Endothelial cell of umbilical vein (primary cell): Measurements from ENCODE around the gene SPDEF. TPM values are rescaled to one million over a fixed set of nuclear protein-coding genes. Genes with fewer than 3 reads are reported as not detected.

Source experiments
- BruUV-seq: library from RNA; stranded (reverse); fragments of 400-500 nt; replicated peaks from 2 replicates; lab custom pipeline; 2021; lab: Mats Ljungman, UMichigan
- CTCF ChIA-PET: fragments of 300-600, 350-600 bp; sonication (Branson Sonifier 250); formaldehyde crosslinking; loops from one replicate; lab custom pipeline; 2021; ENCODE audit warnings: antibody characterized with exemption, inconsistent platforms; lab: Charles Lee
- POLR2A ChIA-PET: fragments of 300-600, 350-600 bp; sonication (Branson Sonifier 250); formaldehyde crosslinking; loops from one replicate; lab custom pipeline; 2021; ENCODE audit warnings: antibody characterized with exemption, inconsistent platforms; lab: Charles Lee
- DNase-seq: peaks from one replicate; pipeline ENCODE4 v3.0.0-alpha.2; 2011; ENCODE audit warnings: low read depth, low spot score
- FAIRE-seq: peaks from 2 replicates; lab custom pipeline; 2011; peaks lifted over from hg19 to GRCh38; lab: Jason Lieb, UNC
- H2AFZ ChIP-seq: 2 replicates; pipeline ENCODE4 v1.6.0; 2012; ENCODE audit warnings: low read depth, low read length, control low read depth, inconsistent platforms
- H3K27ac ChIP-seq: 2 replicates; pipeline ENCODE4 v1.5.1; 2011; ENCODE audit warnings: low read depth, mild to moderate bottlenecking, control low read depth, low read length, moderate library complexity; ENCODE audit not compliant: insufficient read depth
- H3K27me3 ChIP-seq, 2 experiments: 2 replicates each; pipeline versions ENCODE4 v1.6.0 to v1.6.1; 2011; ENCODE audit warnings: low read length in 2 of 2, mixed read lengths in 1 of 2; ENCODE audit not compliant: control insufficient read depth in 2 of 2, insufficient read depth in 2 of 2
- H3K36me3 ChIP-seq, 2 experiments: 2 replicates in 1 of 2; 3 replicates in 1 of 2; pipeline ENCODE4 v1.5.1; 2011; ENCODE audit warnings: low read length in 2 of 2, mild to moderate bottlenecking in 1 of 2, moderate library complexity in 1 of 2; ENCODE audit not compliant: control insufficient read depth in 2 of 2, insufficient read depth in 2 of 2; ENCODE audit errors: extremely low read depth in 1 of 2
- H3K4me1 ChIP-seq: 3 replicates; pipeline ENCODE4 v1.5.1; 2011; ENCODE audit warnings: mild to moderate bottlenecking, low read length; ENCODE audit not compliant: control insufficient read depth, insufficient read depth; ENCODE audit errors: extremely low read depth
- H3K4me2 ChIP-seq: 2 replicates; pipeline ENCODE4 v1.6.1; 2011; ENCODE audit warnings: low read length, control low read depth, mixed read lengths; ENCODE audit not compliant: insufficient read depth
- H3K4me3 ChIP-seq, 3 experiments: fragments of 200-600 bp in 1 of 3; sonication (generic), shearing (Covaris generic) in 1 of 3; replicated peaks in 1 of 3; 2 replicates each; pipeline ENCODE4 v1.5.1; 2011 to 2016; ENCODE audit warnings: control low read depth in 3 of 3, low read length in 3 of 3, mild to moderate bottlenecking in 2 of 3, inconsistent platforms in 1 of 3, low read depth in 1 of 3, moderate library complexity in 1 of 3; ENCODE audit not compliant: insufficient read depth in 1 of 3
- H3K79me2 ChIP-seq: 2 replicates; pipeline ENCODE4 v1.6.0; 2012; ENCODE audit warnings: low read length, inconsistent platforms; ENCODE audit not compliant: control insufficient read depth, insufficient read depth
- H3K9ac ChIP-seq: replicated peaks from 2 replicates; pipeline ENCODE3; 2011; ENCODE audit warnings: low read length, control low read depth; ENCODE audit not compliant: insufficient read depth; ENCODE audit errors: extremely low read depth
- H3K9me1 ChIP-seq: replicated peaks from 3 replicates; pipeline ENCODE4 v1.6.0; 2011; ENCODE audit warnings: mild to moderate bottlenecking, low read length; ENCODE audit not compliant: control insufficient read depth, insufficient read depth; ENCODE audit errors: extremely low read depth
- H3K9me3 ChIP-seq: replicated peaks from 2 replicates; pipeline ENCODE4 v1.5.1; 2012; ENCODE audit warnings: low read length, inconsistent platforms; ENCODE audit not compliant: control insufficient read depth, insufficient read depth
- H4K20me1 ChIP-seq: replicated peaks from 2 replicates; pipeline ENCODE3; 2011; ENCODE audit warnings: mild to moderate bottlenecking, low read length; ENCODE audit not compliant: control insufficient read depth, insufficient read depth; ENCODE audit errors: extremely low read depth
- EZH2 ChIP-seq: IDR thresholded peaks from 2 replicates; pipeline ENCODE4 v1.6.1; 2012; ENCODE audit warnings: borderline replicate concordance, low read depth, mild to moderate bottlenecking, moderate library complexity, low read length, inconsistent platforms; ENCODE audit not compliant: severe bottlenecking
- GATA2 ChIP-seq: IDR thresholded peaks from 2 replicates; pipeline ENCODE4 v1.7.0; 2011; ENCODE audit warnings: low read depth, mild to moderate bottlenecking, moderate library complexity, mixed read lengths, low read length; ENCODE audit not compliant: insufficient read length, insufficient read depth
- JUN ChIP-seq: IDR thresholded peaks from 2 replicates; pipeline ENCODE4 v1.6.1; 2011; ENCODE audit warnings: borderline replicate concordance, low read depth; ENCODE audit not compliant: insufficient read length, insufficient read depth
- POLR2A ChIP-seq: IDR thresholded peaks from 2 replicates; pipeline ENCODE4 v1.6.1; 2012; ENCODE audit warnings: low read depth, mild to moderate bottlenecking, control low read depth, low read length
- POLR2AphosphoS5 ChIP-seq: IDR thresholded peaks from 2 replicates; pipeline ENCODE4 v1.6.1; 2012; ENCODE audit warnings: low read depth, mild to moderate bottlenecking, control low read depth, low read length, moderate library complexity; ENCODE audit not compliant: insufficient read depth
- dilution Hi-C: fragments of 300-500 bp; cut with MboI; formaldehyde crosslinking; loops from one replicate; pipeline ENCODE4 v1.15.0; 2019; ENCODE audit warnings: low sequenced_read_pairs; ENCODE audit not compliant: extremely low pct_ligation_motif_present
- intact Hi-C: fragments of 100-400 bp; cut with micrococcal nuclease; formaldehyde crosslinking; loops from one replicate; pipeline ENCODE4 v1.10.0; 2022
- polyA plus RNA-seq, 4 experiments: library from polyadenylated mRNA; depleted of rRNA in 3 of 4; stranded (reverse) in 3 of 4; unstranded in 1 of 4; fragments of >200 nt; gene quantifications; 2 replicates each; pipeline versions ENCODE4 v1.2.1 to v1.2.3, GENCODE V29; 2011 to 2012; ENCODE audit warnings: missing spikeins in 1 of 4
- total RNA-seq: library from RNA; stranded (reverse); gene quantifications from 2 replicates; pipeline ENCODE4 v1.2.3, GENCODE V29; 2021
- TF ChIP-seq, protein P1 (sequence below): IDR thresholded peaks from 2 replicates; pipeline ENCODE4 v1.6.1; 2011; ENCODE audit not compliant: insufficient read depth, insufficient read length

Gene SPDEF
- total and polyA plus RNA-seq, 2 donors (not counting 3 experiments of a cell fraction or from before 2014, with no cell fraction given): not detected

DNA sequence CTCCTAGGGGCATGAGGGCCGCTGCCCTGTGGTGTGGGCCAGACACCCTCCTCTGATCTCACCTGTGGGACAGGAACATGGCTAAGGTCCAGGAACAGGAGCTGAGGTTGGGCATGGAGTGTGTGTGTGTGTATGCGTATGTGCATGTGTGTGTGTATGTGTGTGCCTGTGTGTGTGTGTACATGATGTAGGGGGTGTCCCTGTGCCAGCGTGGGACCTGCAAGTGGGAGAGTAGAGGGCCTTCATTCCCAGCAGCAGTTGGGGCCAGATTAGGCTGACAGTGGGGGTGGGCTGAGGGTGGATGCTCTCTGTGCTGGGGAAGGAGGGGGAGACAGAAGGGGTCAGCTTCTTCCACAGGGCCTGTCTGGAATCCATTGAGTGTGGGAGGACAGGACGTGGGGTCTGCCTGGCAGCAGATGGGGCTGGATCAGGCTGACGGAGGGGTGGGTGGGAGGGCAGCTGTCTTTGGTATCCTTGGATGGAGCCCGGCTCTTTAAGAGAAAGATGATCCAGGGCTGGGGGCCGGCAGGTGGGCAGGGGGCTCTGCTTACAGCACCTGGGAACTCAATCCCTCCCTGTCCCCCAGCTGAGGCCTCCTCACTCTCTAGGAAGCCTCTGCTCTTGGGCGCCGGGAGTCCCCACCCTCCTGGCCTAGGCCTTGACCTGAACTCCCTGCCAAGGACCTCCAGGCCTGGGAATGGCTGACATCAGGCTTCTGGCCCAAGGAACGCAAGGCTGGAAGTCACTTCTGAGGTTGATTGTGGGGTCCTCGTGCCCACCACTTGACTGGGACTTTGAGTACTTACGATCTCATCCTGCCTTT, 44.0 kb downstream of the SPDEF start:
- no peaks in the 10 kb centered on the region for H3K9me1 ChIP-seq
- TF ChIP-seq, protein P1, sequence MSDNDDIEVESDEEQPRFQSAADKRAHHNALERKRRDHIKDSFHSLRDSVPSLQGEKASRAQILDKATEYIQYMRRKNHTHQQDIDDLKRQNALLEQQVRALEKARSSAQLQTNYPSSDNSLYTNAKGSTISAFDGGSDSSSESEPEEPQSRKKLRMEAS: no peak
- TF ChIP-seq GATA2: no peak
- no peak for TF ChIP-seq EZH2
- TF ChIP-seq JUN: no peak
- no peak for TF ChIP-seq POLR2AphosphoS5
- TF ChIP-seq POLR2A: no peak
- dilution Hi-C loops: no loop called here
- no peaks in the 10 kb centered on the region for H3K79me2 ChIP-seq
- no TSS peak for BruUV-seq
- H3K36me3 ChIP-seq: no peaks in the 10 kb centered on the region
- H2AFZ ChIP-seq: no peak overlapping the region
- peaks cover 17 to 18% of the 10 kb centered on the region in 2 experiments for H3K27me3 ChIP-seq
- DNase-seq (no peak), FAIRE-seq (no peak)
- no peak overlapping the region for H3K4me2 ChIP-seq
- H3K9ac ChIP-seq: no peak overlapping the region
- H4K20me1 ChIP-seq: no peaks in the 10 kb centered on the region
- intact Hi-C loops: no loop called here
- H3K4me1 ChIP-seq: no peaks in the 10 kb centered on the region
- no peak overlapping the region for H3K4me3 ChIP-seq
- H3K27ac ChIP-seq: no peak overlapping the region
- ChIA-PET POLR2A (no interaction called here), CTCF (interaction anchor here (0.9 to 1.2 kb wide), 2 partner anchors 52 to 316 kb away, joined by 3 read pairs; no protein-coding TSS in a partner anchor)
- no peaks in the 10 kb centered on the region for H3K9me3 ChIP-seq
